ENCODE results near the gene DMBX1.

Gene DMBX1

GRCh38 chr1:46497020-46497419 is 7.4 kb downstream of the DMBX1 start:
- H3K4me3 ChIP-seq (ENCODE audit: low read length in 2 of 2) = no peak overlapping the region
- H3K9me3 ChIP-seq (ENCODE audit: control insufficient read depth in 2 of 2, low read length in 2 of 2) = no peaks in the 10 kb centered on the region
- H3K27ac ChIP-seq (ENCODE audit: low read depth in 2 of 2, low read length in 2 of 2) = no peak overlapping the region
- no peak overlapping the region for H3K9ac ChIP-seq (ENCODE audit: low read depth in 1 of 2, low read length in 2 of 2)
- H3K36me3 ChIP-seq (ENCODE audit: control insufficient read depth in 2 of 2, insufficient read depth in 2 of 2, low read length in 2 of 2) = no peaks in the 10 kb centered on the region
- H3K27me3 ChIP-seq (ENCODE audit: control insufficient read depth in 2 of 2, insufficient read depth in 2 of 2, low read length in 2 of 2) = peaks cover 25 to 31% of the 10 kb centered on the region in 2 donors
- H3K4me1 ChIP-seq (ENCODE audit: control insufficient read depth in 2 of 2, insufficient read depth in 2 of 2, low read length in 2 of 2) = no peaks in the 10 kb centered on the region

- no peaks in the 10 kb centered on the region for H3K4me1 ChIP-seq (ENCODE audit: control insufficient read depth in 2 of 2, insufficient read depth in 2 of 2, low read length in 2 of 2)
- H3K27ac ChIP-seq (ENCODE audit: low read depth in 2 of 2, low read length in 2 of 2) = no peak overlapping the region
- peaks cover 18 to 25% of the 10 kb centered on the region in 2 donors for H3K27me3 ChIP-seq (ENCODE audit: control insufficient read depth in 2 of 2, insufficient read depth in 2 of 2, low read length in 2 of 2)
- no peaks in the 10 kb centered on the region for H3K36me3 ChIP-seq (ENCODE audit: control insufficient read depth in 2 of 2, insufficient read depth in 2 of 2, low read length in 2 of 2)
- no peaks in the 10 kb centered on the region for H3K9me3 ChIP-seq (ENCODE audit: control insufficient read depth in 2 of 2, low read length in 2 of 2)
- H3K4me3 ChIP-seq (ENCODE audit: low read length in 2 of 2) = no peak overlapping the region
- no peak overlapping the region for H3K9ac ChIP-seq (ENCODE audit: low read depth in 1 of 2, low read length in 2 of 2)
These were observed 8.0 kb downstream of the DMBX1 start for GRCh38 chr1:46497665-46498064.

- no peak overlapping the region for H3K4me3 ChIP-seq (ENCODE audit: low read length in 2 of 2)
- no peaks in the 10 kb centered on the region for H3K36me3 ChIP-seq (ENCODE audit: control insufficient read depth in 2 of 2, insufficient read depth in 2 of 2, low read length in 2 of 2)
- H3K4me1 ChIP-seq (ENCODE audit: control insufficient read depth in 2 of 2, insufficient read depth in 2 of 2, low read length in 2 of 2) = no peaks in the 10 kb centered on the region
- no peaks in the 10 kb centered on the region for H3K9me3 ChIP-seq (ENCODE audit: control insufficient read depth in 2 of 2, low read length in 2 of 2)
- no peak overlapping the region for H3K9ac ChIP-seq (ENCODE audit: low read depth in 1 of 2, low read length in 2 of 2)
- H3K27me3 ChIP-seq (ENCODE audit: control insufficient read depth in 2 of 2, insufficient read depth in 2 of 2, low read length in 2 of 2) = peaks cover 6% of the 10 kb centered on the region in 2 donors
- H3K27ac ChIP-seq (ENCODE audit: low read depth in 2 of 2, low read length in 2 of 2) = no peak overlapping the region
These were observed 11.9 kb downstream of the DMBX1 start for GRCh38 chr1:46501528-46501927.

- Histone ChIP-seq H3K27ac (ENCODE audit: low read depth in 2 of 2, low read length in 2 of 2) (no peak overlapping the region), H3K9me3 (ENCODE audit: control insufficient read depth in 2 of 2, low read length in 2 of 2) (no peaks in the 10 kb centered on the region), H3K4me3 (ENCODE audit: low read length in 2 of 2) (no peak overlapping the region), H3K36me3 (ENCODE audit: control insufficient read depth in 2 of 2, insufficient read depth in 2 of 2, low read length in 2 of 2) (no peaks in the 10 kb centered on the region), H3K4me1 (ENCODE audit: control insufficient read depth in 2 of 2, insufficient read depth in 2 of 2, low read length in 2 of 2) (no peaks in the 10 kb centered on the region), H3K9ac (ENCODE audit: low read depth in 1 of 2, low read length in 2 of 2) (no peak overlapping the region), H3K27me3 (ENCODE audit: control insufficient read depth in 2 of 2, insufficient read depth in 2 of 2, low read length in 2 of 2) (peaks cover 4 to 6% of the 10 kb centered on the region in 2 donors)
These were observed 13.8 kb downstream of the DMBX1 start for GRCh38 chr1:46503421-46503820.

GRCh38 chr1:46506470-46507219 is 17.0 kb downstream of the DMBX1 start:
- H3K27me3 ChIP-seq (ENCODE audit: control insufficient read depth in 2 of 2, insufficient read depth in 2 of 2, low read length in 2 of 2) = peaks cover 3 to 6% of the 10 kb centered on the region in 2 donors
- no peaks in the 10 kb centered on the region for H3K36me3 ChIP-seq (ENCODE audit: control insufficient read depth in 2 of 2, insufficient read depth in 2 of 2, low read length in 2 of 2)
- H3K9me3 ChIP-seq (ENCODE audit: control insufficient read depth in 2 of 2, low read length in 2 of 2) = no peaks in the 10 kb centered on the region
- no peak overlapping the region for H3K4me3 ChIP-seq (ENCODE audit: low read length in 2 of 2)
- H3K27ac ChIP-seq (ENCODE audit: low read depth in 2 of 2, low read length in 2 of 2) = no peak overlapping the region
- H3K9ac ChIP-seq (ENCODE audit: low read depth in 1 of 2, low read length in 2 of 2) = no peak overlapping the region
- H3K4me1 ChIP-seq (ENCODE audit: control insufficient read depth in 2 of 2, insufficient read depth in 2 of 2, low read length in 2 of 2) = no peaks in the 10 kb centered on the region

GRCh38 chr1:46508757-46509156 is 19.1 kb downstream of the DMBX1 start:
- H3K27me3 ChIP-seq (ENCODE audit: control insufficient read depth in 2 of 2, insufficient read depth in 2 of 2, low read length in 2 of 2) = peaks cover 0 to under 1% of the 10 kb centered on the region in 2 donors
- no peaks in the 10 kb centered on the region for H3K36me3 ChIP-seq (ENCODE audit: control insufficient read depth in 2 of 2, insufficient read depth in 2 of 2, low read length in 2 of 2)
- no peak overlapping the region for H3K27ac ChIP-seq (ENCODE audit: low read depth in 2 of 2, low read length in 2 of 2)
- H3K9me3 ChIP-seq (ENCODE audit: control insufficient read depth in 2 of 2, low read length in 2 of 2) = no peaks in the 10 kb centered on the region
- H3K9ac ChIP-seq (ENCODE audit: low read depth in 1 of 2, low read length in 2 of 2) = no peak overlapping the region
- H3K4me3 ChIP-seq (ENCODE audit: low read length in 2 of 2) = no peak overlapping the region
- no peaks in the 10 kb centered on the region for H3K4me1 ChIP-seq (ENCODE audit: control insufficient read depth in 2 of 2, insufficient read depth in 2 of 2, low read length in 2 of 2)

DNA sequence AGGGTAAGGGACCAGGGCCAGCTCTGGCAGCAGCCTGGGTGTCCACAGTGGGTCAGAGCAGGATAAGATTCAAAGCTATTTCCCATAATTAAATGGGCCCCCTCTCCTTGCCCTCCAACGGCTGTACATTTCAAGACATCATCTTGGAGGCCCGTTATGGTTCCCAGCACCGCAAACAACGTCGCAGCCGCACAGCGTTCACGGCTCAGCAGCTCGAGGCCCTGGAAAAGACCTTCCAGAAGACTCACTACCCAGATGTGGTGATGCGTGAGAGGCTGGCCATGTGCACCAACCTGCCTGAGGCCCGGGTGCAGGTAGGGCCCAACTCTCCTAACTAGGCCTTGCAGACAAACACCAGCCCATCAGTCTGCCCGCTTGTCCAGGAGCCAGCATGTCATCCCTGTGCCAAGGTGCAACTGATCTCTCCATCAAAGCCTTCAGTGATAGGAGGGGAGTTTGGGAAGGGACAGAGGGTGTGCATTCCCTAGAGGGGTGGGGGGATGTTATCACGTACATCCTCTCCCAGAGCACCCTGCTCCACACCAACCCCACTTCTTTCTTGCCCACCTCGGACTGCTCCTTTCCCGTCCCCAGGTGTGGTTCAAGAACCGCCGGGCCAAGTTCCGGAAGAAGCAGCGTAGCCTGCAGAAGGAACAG is 20.8 kb downstream of the DMBX1 start:
- H3K9ac ChIP-seq (ENCODE audit: low read depth in 1 of 2, low read length in 2 of 2) = no peak overlapping the region
- H3K9me3 ChIP-seq (ENCODE audit: control insufficient read depth in 2 of 2, low read length in 2 of 2) = no peaks in the 10 kb centered on the region
- H3K4me1 ChIP-seq (ENCODE audit: control insufficient read depth in 2 of 2, insufficient read depth in 2 of 2, low read length in 2 of 2) = no peaks in the 10 kb centered on the region
- no peaks in the 10 kb centered on the region for H3K36me3 ChIP-seq (ENCODE audit: control insufficient read depth in 2 of 2, insufficient read depth in 2 of 2, low read length in 2 of 2)
- no peak overlapping the region for H3K4me3 ChIP-seq (ENCODE audit: low read length in 2 of 2)
- H3K27me3 ChIP-seq (ENCODE audit: control insufficient read depth in 2 of 2, insufficient read depth in 2 of 2, low read length in 2 of 2) = no peaks in the 10 kb centered on the region
- no peak overlapping the region for H3K27ac ChIP-seq (ENCODE audit: low read depth in 2 of 2, low read length in 2 of 2)

GRCh38 chr1:46510998-46511365 is 21.3 kb downstream of the DMBX1 start:
- no peaks in the 10 kb centered on the region for H3K27me3 ChIP-seq (ENCODE audit: control insufficient read depth in 2 of 2, insufficient read depth in 2 of 2, low read length in 2 of 2)
- H3K27ac ChIP-seq (ENCODE audit: low read depth in 2 of 2, low read length in 2 of 2) = no peak overlapping the region
- no peak overlapping the region for H3K9ac ChIP-seq (ENCODE audit: low read depth in 1 of 2, low read length in 2 of 2)
- no peak overlapping the region for H3K4me3 ChIP-seq (ENCODE audit: low read length in 2 of 2)
- H3K9me3 ChIP-seq (ENCODE audit: control insufficient read depth in 2 of 2, low read length in 2 of 2) = no peaks in the 10 kb centered on the region
- H3K4me1 ChIP-seq (ENCODE audit: control insufficient read depth in 2 of 2, insufficient read depth in 2 of 2, low read length in 2 of 2) = no peaks in the 10 kb centered on the region
- H3K36me3 ChIP-seq (ENCODE audit: control insufficient read depth in 2 of 2, insufficient read depth in 2 of 2, low read length in 2 of 2) = no peaks in the 10 kb centered on the region

DNA sequence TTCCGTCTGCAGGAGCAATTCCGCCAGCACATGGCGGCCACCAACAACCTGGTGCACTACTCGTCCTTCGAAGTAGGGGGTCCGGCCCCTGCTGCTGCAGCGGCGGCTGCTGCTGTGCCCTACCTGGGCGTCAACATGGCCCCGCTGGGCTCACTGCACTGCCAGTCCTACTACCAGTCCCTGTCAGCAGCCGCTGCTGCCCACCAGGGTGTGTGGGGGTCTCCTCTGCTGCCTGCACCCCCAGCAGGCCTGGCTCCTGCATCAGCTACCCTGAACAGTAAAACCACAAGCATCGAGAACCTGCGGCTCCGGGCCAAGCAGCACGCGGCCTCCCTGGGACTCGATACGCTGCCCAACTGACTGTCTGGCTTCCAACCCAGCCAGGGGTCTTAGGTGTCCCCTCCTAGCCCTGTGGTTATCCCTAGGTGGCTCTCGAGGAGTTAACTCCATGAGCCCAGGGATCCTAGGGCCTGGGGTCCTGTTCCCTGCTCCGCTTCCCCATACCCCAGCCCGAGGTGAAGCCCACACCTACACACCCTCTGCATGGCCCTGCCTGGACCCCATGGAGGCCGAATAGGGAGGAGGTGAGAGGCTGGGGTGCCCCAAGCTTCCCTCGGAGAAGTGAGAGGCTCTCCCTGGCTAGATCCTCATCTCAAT is 22.6 kb downstream of the DMBX1 start:
- H3K27ac ChIP-seq (ENCODE audit: low read depth in 2 of 2, low read length in 2 of 2) = no peak overlapping the region
- H3K4me3 ChIP-seq (ENCODE audit: low read length in 2 of 2) = no peak overlapping the region
- H3K9ac ChIP-seq (ENCODE audit: low read depth in 1 of 2, low read length in 2 of 2) = no peak overlapping the region
- no peaks in the 10 kb centered on the region for H3K36me3 ChIP-seq (ENCODE audit: control insufficient read depth in 2 of 2, insufficient read depth in 2 of 2, low read length in 2 of 2)
- H3K9me3 ChIP-seq (ENCODE audit: control insufficient read depth in 2 of 2, low read length in 2 of 2) = no peaks in the 10 kb centered on the region
- no peaks in the 10 kb centered on the region for H3K27me3 ChIP-seq (ENCODE audit: control insufficient read depth in 2 of 2, insufficient read depth in 2 of 2, low read length in 2 of 2)
- peaks cover 9 to 12% of the 10 kb centered on the region in 2 donors for H3K4me1 ChIP-seq (ENCODE audit: control insufficient read depth in 2 of 2, insufficient read depth in 2 of 2, low read length in 2 of 2)

DNA sequence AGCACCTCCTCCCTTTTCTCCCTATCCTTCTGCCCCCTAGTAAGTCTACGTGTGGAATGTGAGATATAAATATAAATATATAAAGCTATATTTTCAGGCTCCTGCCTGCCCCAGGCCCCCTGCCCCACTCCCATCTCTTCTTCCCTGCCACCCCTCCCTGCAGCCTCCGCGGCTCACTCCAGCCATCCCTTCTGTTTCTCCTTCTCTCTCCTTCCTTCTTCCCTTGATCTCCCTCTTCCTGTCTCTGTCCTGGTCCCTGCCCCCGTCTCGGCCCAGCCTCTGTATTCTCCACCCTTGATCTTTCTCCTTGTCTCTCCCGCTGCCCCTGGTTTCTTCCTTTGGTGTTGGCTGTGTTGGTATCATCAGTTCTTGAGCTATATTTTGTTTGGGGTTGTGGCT is 23.2 kb downstream of the DMBX1 start:
- H3K27ac ChIP-seq (ENCODE audit: low read depth in 2 of 2, low read length in 2 of 2) = no peak overlapping the region

More for the DNA sequence above, 23.2 kb downstream of the DMBX1 start:
- no peaks in the 10 kb centered on the region for H3K9me3 ChIP-seq (ENCODE audit: control insufficient read depth in 2 of 2, low read length in 2 of 2)
- H3K36me3 ChIP-seq (ENCODE audit: control insufficient read depth in 2 of 2, insufficient read depth in 2 of 2, low read length in 2 of 2) = no peaks in the 10 kb centered on the region
- H3K9ac ChIP-seq (ENCODE audit: low read depth in 1 of 2, low read length in 2 of 2) = no peak overlapping the region
- H3K4me1 ChIP-seq (ENCODE audit: control insufficient read depth in 2 of 2, insufficient read depth in 2 of 2, low read length in 2 of 2) = peaks cover 13% of the 10 kb centered on the region in 2 donors
- H3K4me3 ChIP-seq (ENCODE audit: low read length in 2 of 2) = no peak overlapping the region
- H3K27me3 ChIP-seq (ENCODE audit: control insufficient read depth in 2 of 2, insufficient read depth in 2 of 2, low read length in 2 of 2) = no peaks in the 10 kb centered on the region

Measured in mucosa of rectum (tissue), 2 donors.